Dendritic cell treated with granulocyte-macrophage colony-stimulating factor and Interleukin-4, amounts not matched to agents 40 ng/mL and 50 ng/mL, for 4 days (primary cell): ENCODE measurements around the gene CTNNBL1.
A peak's percentile ranks its signal among the peaks of the same experiment; 100 is the strongest.

Experiments
- H3K27ac Mint-ChIP-seq: one replicate; pipeline ENCODE4 v1.8.0; 2022; ENCODE audit warnings: mild to moderate bottlenecking, mixed read lengths
- H3K27me3 Mint-ChIP-seq: one replicate; pipeline ENCODE4 v1.8.0; 2022; ENCODE audit warnings: mild to moderate bottlenecking, mixed read lengths
- H3K36me3 Mint-ChIP-seq: one replicate; pipeline ENCODE4 v1.8.0; 2022; ENCODE audit warnings: low read depth, mixed read lengths
- H3K4me1 Mint-ChIP-seq: one replicate; pipeline ENCODE4 v1.8.0; 2022; ENCODE audit warnings: low read depth, mixed read lengths
- H3K4me3 Mint-ChIP-seq: one replicate; pipeline ENCODE4 v1.8.0; 2022; ENCODE audit warnings: mild to moderate bottlenecking, moderate library complexity, mixed read lengths
- H3K9me3 Mint-ChIP-seq: one replicate; pipeline ENCODE4 v1.8.0; 2022; ENCODE audit warnings: mixed read lengths
- intact Hi-C: fragments of 100-400 bp; cut with micrococcal nuclease; formaldehyde crosslinking; loops from one replicate; pipeline ENCODE4 v1.15.0; 2022

Gene CTNNBL1

GRCh38 chr20:37829128-37829527 is 135.3 kb downstream of the CTNNBL1 start:
- H3K27me3 Mint-ChIP-seq, result no peaks in the 10 kb centered on the region
- H3K4me1 Mint-ChIP-seq, result peaks cover 5% of the 10 kb centered on the region
- H3K36me3 Mint-ChIP-seq, result peaks cover 8% of the 10 kb centered on the region
- intact Hi-C loops, result no loop called here
- no peaks in the 10 kb centered on the region for H3K9me3 Mint-ChIP-seq
- H3K27ac Mint-ChIP-seq, result no peak overlapping the region
- H3K4me3 Mint-ChIP-seq, result no peak overlapping the region

DNA sequence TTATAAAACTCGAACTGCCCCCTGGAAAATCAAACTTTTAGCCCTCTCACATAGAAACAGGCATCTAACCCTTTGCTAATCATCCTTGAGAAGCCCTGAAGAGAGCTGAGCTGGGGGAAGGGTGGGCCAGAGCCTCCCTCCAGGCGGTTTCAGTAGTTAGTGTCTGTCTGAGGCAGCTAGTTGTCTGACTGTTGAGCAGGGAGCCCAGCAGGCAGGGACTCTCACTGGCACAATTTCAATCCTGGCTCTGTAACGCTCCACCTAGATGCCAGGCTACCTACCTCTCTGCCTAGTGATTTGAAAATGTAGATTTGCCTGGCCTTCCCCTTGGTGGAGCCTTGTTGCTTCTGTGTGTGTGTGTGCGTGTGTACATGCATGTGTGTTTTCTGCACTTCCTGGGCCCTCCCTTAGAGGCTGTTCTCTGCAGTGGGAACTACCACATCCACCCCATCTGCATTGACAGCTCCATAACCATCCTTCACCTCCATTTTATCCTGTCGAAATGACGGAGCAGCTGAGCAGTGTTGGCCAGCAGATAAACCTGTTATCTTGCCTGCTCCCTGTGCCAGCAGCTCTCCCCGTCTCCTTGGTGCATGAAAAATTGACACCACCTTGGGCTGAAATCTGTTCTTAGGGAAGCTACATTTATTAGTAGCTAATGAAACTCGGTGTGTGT is 139.5 kb downstream of the CTNNBL1 start:
- H3K36me3 Mint-ChIP-seq, result no peaks in the 10 kb centered on the region
- intact Hi-C loops, result no loop called here
- H3K27ac Mint-ChIP-seq, result no peak overlapping the region
- H3K9me3 Mint-ChIP-seq, result no peaks in the 10 kb centered on the region
- H3K4me3 Mint-ChIP-seq, result no peak overlapping the region
- no peaks in the 10 kb centered on the region for H3K4me1 Mint-ChIP-seq
- H3K27me3 Mint-ChIP-seq, result no peaks in the 10 kb centered on the region

DNA sequence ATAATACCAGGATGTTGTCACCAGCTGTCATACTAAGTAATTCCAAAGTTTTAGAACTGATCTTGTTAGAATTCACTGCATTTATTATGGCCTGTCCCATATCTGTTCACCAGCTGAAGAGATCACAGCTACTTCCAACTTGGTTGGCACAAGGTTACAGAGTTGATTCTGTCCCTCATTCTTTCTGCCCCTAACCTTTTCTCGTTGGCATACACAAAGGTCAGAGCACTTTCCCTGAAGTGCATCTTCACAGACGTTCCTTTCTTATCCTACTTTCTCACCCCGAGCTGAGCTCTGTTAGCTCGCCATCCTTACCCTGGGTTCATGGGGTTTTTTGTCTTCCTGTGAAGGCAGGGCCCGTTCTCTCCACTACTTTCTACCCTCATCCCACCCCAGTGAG is 143.1 kb downstream of the CTNNBL1 start:
- no peak overlapping the region for H3K27ac Mint-ChIP-seq
- no peaks in the 10 kb centered on the region for H3K4me1 Mint-ChIP-seq
- intact Hi-C loops, result no loop called here
- H3K36me3 Mint-ChIP-seq, result peaks cover 20% of the 10 kb centered on the region
- no peaks in the 10 kb centered on the region for H3K27me3 Mint-ChIP-seq
- no peaks in the 10 kb centered on the region for H3K9me3 Mint-ChIP-seq
- H3K4me3 Mint-ChIP-seq, result no peak overlapping the region

DNA sequence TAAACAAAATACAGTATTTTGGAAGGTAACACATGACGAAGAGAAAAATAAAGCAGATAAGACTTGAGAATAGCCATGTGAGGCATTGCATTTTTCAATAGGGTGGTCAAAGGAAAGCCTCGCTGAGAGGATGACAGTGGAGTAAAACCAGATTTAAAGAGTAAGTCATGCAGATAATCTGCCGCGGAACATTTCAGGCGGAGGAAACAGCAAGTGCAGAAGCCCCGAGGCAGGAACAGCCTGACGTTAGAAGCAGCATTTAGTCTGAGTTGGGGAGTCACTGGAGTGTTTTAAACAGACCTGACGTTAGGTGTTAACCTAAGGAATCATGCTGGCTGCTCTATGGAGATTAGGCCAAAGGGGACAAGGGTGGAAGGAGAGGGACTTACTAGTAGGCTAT is 144.1 kb downstream of the CTNNBL1 start:
- Mint-ChIP-seq H3K27ac (no peak overlapping the region), H3K27me3 (no peaks in the 10 kb centered on the region), H3K4me3 (no peak overlapping the region), H3K36me3 (peaks cover 30% of the 10 kb centered on the region), H3K4me1 (no peaks in the 10 kb centered on the region), H3K9me3 (no peaks in the 10 kb centered on the region)
- intact Hi-C loops, result no loop called here

DNA sequence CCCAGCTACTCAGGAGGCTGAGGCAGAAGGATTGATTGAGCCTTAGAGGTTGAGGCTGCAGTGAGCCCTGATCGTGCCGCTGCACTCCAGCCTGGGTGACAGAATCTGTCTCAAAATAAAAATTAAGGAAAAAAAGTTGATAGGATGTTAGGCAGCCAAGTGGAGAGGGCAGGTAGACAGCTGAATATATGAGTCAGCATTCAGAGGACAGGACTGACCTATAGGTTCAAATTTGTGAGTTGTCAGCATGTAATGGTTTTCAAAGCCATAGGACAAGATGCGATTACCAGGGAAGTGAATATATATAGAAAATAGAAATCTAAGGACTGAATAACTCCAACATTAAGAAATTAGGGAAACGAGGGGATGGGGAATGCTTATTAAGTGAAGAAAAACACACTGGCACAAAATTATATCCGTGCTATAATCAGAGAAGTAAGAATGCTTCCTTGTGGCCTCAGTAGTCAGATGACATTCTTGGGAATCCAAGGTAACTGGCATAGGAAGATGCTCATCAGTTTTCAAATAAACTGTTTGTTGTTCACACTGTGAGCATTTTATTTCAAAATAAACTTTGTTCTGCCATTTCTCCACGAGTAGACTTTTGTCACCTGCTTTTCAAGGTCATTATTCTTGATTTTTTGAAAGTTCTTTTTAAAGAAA is 145.1 kb downstream of the CTNNBL1 start:
- intact Hi-C loops, result no loop called here
- no peak overlapping the region for H3K4me3 Mint-ChIP-seq
- no peak overlapping the region for H3K27ac Mint-ChIP-seq
- H3K36me3 Mint-ChIP-seq, result peaks cover 40% of the 10 kb centered on the region
- H3K27me3 Mint-ChIP-seq, result no peaks in the 10 kb centered on the region
- no peaks in the 10 kb centered on the region for H3K9me3 Mint-ChIP-seq
- H3K4me1 Mint-ChIP-seq, result no peaks in the 10 kb centered on the region

DNA sequence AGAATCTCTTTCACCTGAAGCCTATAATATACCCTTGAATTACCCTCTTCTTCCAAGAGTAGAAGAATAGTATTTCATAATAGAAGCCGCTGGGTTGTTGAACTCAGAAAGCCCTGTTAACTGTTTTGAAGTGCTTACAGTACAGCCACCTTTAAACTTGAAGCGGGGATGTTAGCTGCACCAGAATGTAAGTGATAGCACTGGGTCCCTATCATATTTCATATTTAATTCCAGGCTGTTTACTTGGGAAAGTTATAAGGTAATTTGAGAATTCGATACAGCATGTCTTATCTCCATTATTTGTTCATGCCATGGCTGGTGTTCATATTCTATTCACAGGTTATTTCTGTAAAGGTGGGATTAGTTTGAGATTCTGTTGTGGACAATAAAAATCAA is 145.6 kb downstream of the CTNNBL1 start:
- Mint-ChIP-seq H3K36me3 (peaks cover 45% of the 10 kb centered on the region), H3K27ac (no peak overlapping the region), H3K27me3 (no peaks in the 10 kb centered on the region), H3K4me3 (no peak overlapping the region), H3K4me1 (no peaks in the 10 kb centered on the region), H3K9me3 (no peaks in the 10 kb centered on the region)
- intact Hi-C loops, result no loop called here

- H3K4me3 Mint-ChIP-seq, result no peak overlapping the region
- H3K36me3 Mint-ChIP-seq, result peaks cover 50% of the 10 kb centered on the region
- H3K9me3 Mint-ChIP-seq, result no peaks in the 10 kb centered on the region
- intact Hi-C loops, result no loop called here
- H3K4me1 Mint-ChIP-seq, result no peaks in the 10 kb centered on the region
- no peak overlapping the region for H3K27ac Mint-ChIP-seq
- no peaks in the 10 kb centered on the region for H3K27me3 Mint-ChIP-seq
Observed at GRCh38 chr20:37839955-37840354, 146.1 kb downstream of the CTNNBL1 start.

GRCh38 chr20:37841389-37841788 is 147.6 kb downstream of the CTNNBL1 start:
- Mint-ChIP-seq H3K9me3 (no peaks in the 10 kb centered on the region), H3K4me3 (no peak overlapping the region), H3K4me1 (no peaks in the 10 kb centered on the region), H3K36me3 (peaks cover 64% of the 10 kb centered on the region), H3K27me3 (no peaks in the 10 kb centered on the region), H3K27ac (no peak overlapping the region)
- intact Hi-C loops, result no loop called here

DNA sequence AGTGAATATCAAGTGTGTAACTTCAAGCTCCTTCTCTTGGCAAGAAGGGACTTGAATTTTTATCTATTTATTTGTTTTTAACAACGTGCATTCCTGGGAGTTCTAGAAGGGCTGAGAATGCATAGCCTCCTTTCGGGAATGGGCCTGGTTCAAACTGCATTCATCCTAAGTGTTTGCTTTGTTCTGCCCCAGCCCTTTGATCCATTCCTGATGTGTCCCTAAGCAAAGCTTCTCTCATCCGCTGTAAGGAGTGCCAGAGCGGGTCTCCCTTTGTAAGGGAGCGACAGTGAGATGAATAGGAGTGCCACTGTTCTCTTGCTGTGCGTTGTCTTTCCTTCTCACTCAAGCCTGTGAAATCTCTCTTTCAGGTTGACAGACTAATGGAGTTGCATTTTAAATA is 148.1 kb downstream of the CTNNBL1 start:
- H3K27me3 Mint-ChIP-seq, result no peaks in the 10 kb centered on the region
- H3K36me3 Mint-ChIP-seq, result peaks cover 70% of the 10 kb centered on the region
- no peak overlapping the region for H3K27ac Mint-ChIP-seq
- no peaks in the 10 kb centered on the region for H3K4me1 Mint-ChIP-seq
- intact Hi-C loops, result no loop called here
- H3K4me3 Mint-ChIP-seq, result no peak overlapping the region
- H3K9me3 Mint-ChIP-seq, result no peaks in the 10 kb centered on the region

- no peaks in the 10 kb centered on the region for H3K4me1 Mint-ChIP-seq
- no peaks in the 10 kb centered on the region for H3K9me3 Mint-ChIP-seq
- H3K27ac Mint-ChIP-seq, result no peak overlapping the region
- no peak overlapping the region for H3K4me3 Mint-ChIP-seq
- no peaks in the 10 kb centered on the region for H3K27me3 Mint-ChIP-seq
- H3K36me3 Mint-ChIP-seq, result peaks cover 95% of the 10 kb centered on the region
- intact Hi-C loops, result no loop called here
Observed at GRCh38 chr20:37845241-37845681, 151.4 kb downstream of the CTNNBL1 start.

DNA sequence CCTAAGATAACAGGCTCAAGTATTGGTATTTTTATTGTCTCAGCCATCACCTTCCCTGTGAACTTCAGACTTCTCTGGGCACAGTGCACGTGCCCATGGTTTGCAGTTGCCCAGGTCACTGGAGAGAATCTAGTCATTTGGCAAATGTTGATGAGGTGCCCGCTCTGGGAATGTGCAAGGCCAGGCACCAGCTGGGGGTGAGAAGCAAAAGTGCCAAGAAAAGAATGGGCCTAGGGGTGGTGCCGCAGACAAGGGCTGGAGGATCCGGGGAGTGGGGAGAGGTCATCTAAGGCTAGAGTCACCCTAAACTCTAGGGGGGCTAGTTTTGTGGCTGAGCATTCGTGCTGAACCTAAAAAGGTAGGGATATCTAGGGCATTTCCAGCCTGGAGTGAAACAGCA is 152.0 kb downstream of the CTNNBL1 start:
- Mint-ChIP-seq H3K36me3 (peaks cover 95% of the 10 kb centered on the region), H3K27me3 (no peaks in the 10 kb centered on the region), H3K27ac (no peak overlapping the region), H3K9me3 (no peaks in the 10 kb centered on the region), H3K4me3 (no peak overlapping the region), H3K4me1 (no peaks in the 10 kb centered on the region)
- intact Hi-C loops, result no loop called here

GRCh38 chr20:37846573-37846972 is 152.7 kb downstream of the CTNNBL1 start:
- Mint-ChIP-seq H3K36me3 (peaks cover 94% of the 10 kb centered on the region), H3K27ac (peak overlapping the region; percentile 17)
- intact Hi-C loops, result no loop called here

DNA sequence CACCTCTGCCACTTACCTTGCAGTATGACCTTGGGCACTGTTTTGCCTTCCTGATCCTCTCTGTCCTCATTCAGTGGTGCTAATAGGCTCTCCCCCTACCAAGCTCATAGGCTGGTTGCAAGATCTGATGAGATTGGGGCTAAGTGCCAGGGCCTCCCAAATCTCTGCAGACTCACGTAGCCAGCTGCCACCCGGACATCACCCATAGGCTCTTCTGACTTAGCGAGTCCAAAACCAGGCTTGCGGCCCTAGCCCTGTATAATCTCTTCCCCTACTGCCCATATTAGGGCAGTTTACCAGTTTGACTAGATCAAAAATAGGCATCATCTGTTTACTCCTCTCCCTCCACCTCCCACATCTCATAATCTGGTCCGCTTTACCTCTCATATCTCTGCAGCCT is 154.9 kb downstream of the CTNNBL1 start:
- no peaks in the 10 kb centered on the region for H3K9me3 Mint-ChIP-seq
- intact Hi-C loops, result no loop called here
- no peaks in the 10 kb centered on the region for H3K27me3 Mint-ChIP-seq
- H3K27ac Mint-ChIP-seq, result no peak overlapping the region
- H3K36me3 Mint-ChIP-seq, result peaks cover 83% of the 10 kb centered on the region
- H3K4me3 Mint-ChIP-seq, result no peak overlapping the region
- H3K4me1 Mint-ChIP-seq, result no peaks in the 10 kb centered on the region

More at GRCh38 chr20:37846573-37846972, 152.7 kb downstream of the CTNNBL1 start:
- Mint-ChIP-seq H3K27me3 (no peaks in the 10 kb centered on the region), H3K9me3 (no peaks in the 10 kb centered on the region), H3K4me3 (no peak overlapping the region), H3K4me1 (no peaks in the 10 kb centered on the region)

GRCh38 chr20:37849156-37849555 is 155.3 kb downstream of the CTNNBL1 start:
- intact Hi-C loops, result no loop called here
- H3K9me3 Mint-ChIP-seq, result no peaks in the 10 kb centered on the region
- H3K27me3 Mint-ChIP-seq, result no peaks in the 10 kb centered on the region
- H3K4me3 Mint-ChIP-seq, result no peak overlapping the region
- no peaks in the 10 kb centered on the region for H3K4me1 Mint-ChIP-seq
- peaks cover 83% of the 10 kb centered on the region for H3K36me3 Mint-ChIP-seq
- H3K27ac Mint-ChIP-seq, result no peak overlapping the region

DNA sequence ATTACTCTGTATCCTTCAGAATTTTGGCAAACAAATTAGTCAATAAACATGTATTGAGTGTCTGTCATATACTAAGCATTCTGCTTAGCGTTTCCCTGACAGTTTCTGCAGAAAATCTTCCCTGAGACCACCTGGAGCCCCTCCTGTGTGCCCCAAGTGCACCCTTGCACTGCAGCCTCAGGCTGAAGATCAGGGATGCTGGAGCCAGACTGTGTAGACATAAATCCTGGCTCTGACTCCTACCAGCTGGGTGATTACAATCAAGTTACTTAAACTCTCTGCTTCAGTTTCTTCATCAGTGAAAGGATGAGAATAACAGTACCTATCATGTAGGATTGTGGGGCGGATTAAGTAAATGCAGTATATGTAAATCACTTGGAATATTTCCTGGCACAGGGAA is 155.7 kb downstream of the CTNNBL1 start:
- Mint-ChIP-seq H3K27ac (no peak overlapping the region), H3K4me3 (no peak overlapping the region), H3K36me3 (peaks cover 82% of the 10 kb centered on the region), H3K27me3 (no peaks in the 10 kb centered on the region), H3K4me1 (no peaks in the 10 kb centered on the region), H3K9me3 (no peaks in the 10 kb centered on the region)
- intact Hi-C loops, result no loop called here
